Endothelial cell of umbilical vein (primary cell): Measurements from ENCODE around the gene UQCC2. TPM values are rescaled to one million over a fixed set of nuclear protein-coding genes. Genes with fewer than 3 reads are reported as not detected.

ENCODE experiments used
- BruUV-seq: library from RNA; stranded (reverse); fragments of 400-500 nt; replicated peaks from 2 replicates; lab custom pipeline; 2021; lab: Mats Ljungman, UMichigan
- CTCF ChIA-PET: fragments of 300-600, 350-600 bp; sonication (Branson Sonifier 250); formaldehyde crosslinking; loops from one replicate; lab custom pipeline; 2021; ENCODE audit warnings: antibody characterized with exemption, inconsistent platforms; lab: Charles Lee
- POLR2A ChIA-PET: fragments of 300-600, 350-600 bp; sonication (Branson Sonifier 250); formaldehyde crosslinking; loops from one replicate; lab custom pipeline; 2021; ENCODE audit warnings: antibody characterized with exemption, inconsistent platforms; lab: Charles Lee
- DNase-seq: peaks from one replicate; pipeline ENCODE4 v3.0.0-alpha.2; 2011; ENCODE audit warnings: low read depth, low spot score
- FAIRE-seq: peaks from 2 replicates; lab custom pipeline; 2011; peaks lifted over from hg19 to GRCh38; lab: Jason Lieb, UNC
- H2AFZ ChIP-seq: 2 replicates; pipeline ENCODE4 v1.6.0; 2012; ENCODE audit warnings: low read depth, low read length, control low read depth, inconsistent platforms
- H3K27ac ChIP-seq: 2 replicates; pipeline ENCODE4 v1.5.1; 2011; ENCODE audit warnings: low read depth, mild to moderate bottlenecking, control low read depth, low read length, moderate library complexity; ENCODE audit not compliant: insufficient read depth
- H3K27me3 ChIP-seq, 2 experiments: 2 replicates each; pipeline versions ENCODE4 v1.6.0 to v1.6.1; 2011; ENCODE audit warnings: low read length in 2 of 2, mixed read lengths in 1 of 2; ENCODE audit not compliant: control insufficient read depth in 2 of 2, insufficient read depth in 2 of 2
- H3K36me3 ChIP-seq, 2 experiments: 2 replicates in 1 of 2; 3 replicates in 1 of 2; pipeline ENCODE4 v1.5.1; 2011; ENCODE audit warnings: low read length in 2 of 2, mild to moderate bottlenecking in 1 of 2, moderate library complexity in 1 of 2; ENCODE audit not compliant: control insufficient read depth in 2 of 2, insufficient read depth in 2 of 2; ENCODE audit errors: extremely low read depth in 1 of 2
- H3K4me1 ChIP-seq: 3 replicates; pipeline ENCODE4 v1.5.1; 2011; ENCODE audit warnings: mild to moderate bottlenecking, low read length; ENCODE audit not compliant: control insufficient read depth, insufficient read depth; ENCODE audit errors: extremely low read depth
- H3K4me2 ChIP-seq: 2 replicates; pipeline ENCODE4 v1.6.1; 2011; ENCODE audit warnings: low read length, control low read depth, mixed read lengths; ENCODE audit not compliant: insufficient read depth
- H3K4me3 ChIP-seq, 3 experiments: fragments of 200-600 bp in 1 of 3; sonication (generic), shearing (Covaris generic) in 1 of 3; replicated peaks in 1 of 3; 2 replicates each; pipeline ENCODE4 v1.5.1; 2011 to 2016; ENCODE audit warnings: control low read depth in 3 of 3, low read length in 3 of 3, mild to moderate bottlenecking in 2 of 3, inconsistent platforms in 1 of 3, low read depth in 1 of 3, moderate library complexity in 1 of 3; ENCODE audit not compliant: insufficient read depth in 1 of 3
- H3K79me2 ChIP-seq: 2 replicates; pipeline ENCODE4 v1.6.0; 2012; ENCODE audit warnings: low read length, inconsistent platforms; ENCODE audit not compliant: control insufficient read depth, insufficient read depth
- H3K9ac ChIP-seq: replicated peaks from 2 replicates; pipeline ENCODE3; 2011; ENCODE audit warnings: low read length, control low read depth; ENCODE audit not compliant: insufficient read depth; ENCODE audit errors: extremely low read depth
- H3K9me1 ChIP-seq: replicated peaks from 3 replicates; pipeline ENCODE4 v1.6.0; 2011; ENCODE audit warnings: mild to moderate bottlenecking, low read length; ENCODE audit not compliant: control insufficient read depth, insufficient read depth; ENCODE audit errors: extremely low read depth
- H3K9me3 ChIP-seq: replicated peaks from 2 replicates; pipeline ENCODE4 v1.5.1; 2012; ENCODE audit warnings: low read length, inconsistent platforms; ENCODE audit not compliant: control insufficient read depth, insufficient read depth
- H4K20me1 ChIP-seq: replicated peaks from 2 replicates; pipeline ENCODE3; 2011; ENCODE audit warnings: mild to moderate bottlenecking, low read length; ENCODE audit not compliant: control insufficient read depth, insufficient read depth; ENCODE audit errors: extremely low read depth
- EZH2 ChIP-seq: IDR thresholded peaks from 2 replicates; pipeline ENCODE4 v1.6.1; 2012; ENCODE audit warnings: borderline replicate concordance, low read depth, mild to moderate bottlenecking, moderate library complexity, low read length, inconsistent platforms; ENCODE audit not compliant: severe bottlenecking
- FOS ChIP-seq: IDR thresholded peaks from 2 replicates; pipeline ENCODE4 v1.6.1; 2011; ENCODE audit warnings: mild to moderate bottlenecking, low read length, moderate library complexity, borderline replicate concordance; ENCODE audit not compliant: insufficient read depth
- GATA2 ChIP-seq: IDR thresholded peaks from 2 replicates; pipeline ENCODE4 v1.7.0; 2011; ENCODE audit warnings: low read depth, mild to moderate bottlenecking, moderate library complexity, mixed read lengths, low read length; ENCODE audit not compliant: insufficient read length, insufficient read depth
- POLR2AphosphoS5 ChIP-seq: IDR thresholded peaks from 2 replicates; pipeline ENCODE4 v1.6.1; 2012; ENCODE audit warnings: low read depth, mild to moderate bottlenecking, control low read depth, low read length, moderate library complexity; ENCODE audit not compliant: insufficient read depth
- dilution Hi-C: fragments of 300-500 bp; cut with MboI; formaldehyde crosslinking; loops from one replicate; pipeline ENCODE4 v1.15.0; 2019; ENCODE audit warnings: low sequenced_read_pairs; ENCODE audit not compliant: extremely low pct_ligation_motif_present
- intact Hi-C: fragments of 100-400 bp; cut with micrococcal nuclease; formaldehyde crosslinking; loops from one replicate; pipeline ENCODE4 v1.10.0; 2022
- polyA plus RNA-seq, 4 experiments: library from polyadenylated mRNA; depleted of rRNA in 3 of 4; stranded (reverse) in 3 of 4; unstranded in 1 of 4; fragments of >200 nt; gene quantifications; 2 replicates each; pipeline versions ENCODE4 v1.2.1 to v1.2.3, GENCODE V29; 2011 to 2012; ENCODE audit warnings: missing spikeins in 1 of 4
- total RNA-seq: library from RNA; stranded (reverse); gene quantifications from 2 replicates; pipeline ENCODE4 v1.2.3, GENCODE V29; 2021
- TF ChIP-seq, protein P1 (sequence below): IDR thresholded peaks from 2 replicates; pipeline ENCODE4 v1.6.1; 2011; ENCODE audit not compliant: insufficient read depth, insufficient read length
- TF ChIP-seq, protein P2 (sequence below), 2 donors: IDR thresholded peaks; 1 replicate in 1 of 2; 2 replicates in 1 of 2; pipeline ENCODE4 v1.5.1; 2011; ENCODE audit warnings: low read length in 2 of 2, mild to moderate bottlenecking in 2 of 2, moderate library complexity in 2 of 2, control low read depth in 1 of 2, inconsistent platforms in 1 of 2, low read depth in 1 of 2; ENCODE audit not compliant: insufficient read depth in 1 of 2; ENCODE audit errors: extremely low read depth in 1 of 2

UQCC2 gene
- total and polyA plus RNA-seq, 2 donors (not counting 3 experiments of a cell fraction or from before 2014, with no cell fraction given) = 46.3 to 95.3 TPM

DNA sequence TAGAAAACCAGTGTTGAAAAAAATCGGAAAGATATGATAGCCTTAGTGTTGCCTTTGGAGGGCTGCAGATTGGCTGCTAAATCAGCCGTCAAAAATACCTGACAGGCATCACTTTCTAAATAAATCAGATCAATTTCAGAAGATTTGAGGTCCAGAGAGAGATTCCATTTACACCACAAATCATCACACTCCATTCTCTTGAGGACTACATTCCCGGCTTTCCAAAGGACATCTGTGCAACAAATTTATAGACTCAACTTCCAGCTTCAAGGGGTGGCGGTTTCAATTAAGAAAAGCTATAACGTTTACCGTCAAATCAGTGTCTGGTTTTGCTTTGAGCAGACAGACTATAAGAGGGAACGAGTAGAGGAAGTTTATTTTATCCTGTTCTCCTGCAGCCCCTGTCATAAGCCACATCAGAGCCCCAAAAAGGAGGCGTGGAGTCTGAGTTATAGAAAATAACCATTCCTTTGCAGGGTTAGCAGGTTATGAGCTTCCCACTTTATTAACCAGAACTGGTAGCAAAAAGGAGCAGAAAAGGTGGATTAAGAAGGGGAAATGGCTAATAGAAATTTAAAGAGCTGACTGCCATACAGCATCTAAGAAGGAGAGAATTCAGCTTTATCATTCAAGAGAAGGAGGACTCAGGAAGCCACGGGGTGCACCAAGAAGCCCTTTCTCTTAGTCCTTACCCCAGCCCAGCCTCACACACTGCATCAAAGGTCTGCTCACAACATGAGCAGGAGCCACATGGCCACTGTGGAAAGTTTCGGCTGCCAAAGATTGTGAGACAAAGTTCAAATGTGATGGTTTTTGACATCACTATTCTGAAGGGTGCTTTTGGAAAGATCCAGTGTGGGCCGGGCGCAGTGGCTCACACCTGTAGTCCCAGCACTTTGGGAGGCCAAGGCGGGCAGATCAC lies 12.9 kb upstream of the UQCC2 start:
- Histone ChIP-seq H3K36me3 (no peaks in the 10 kb centered on the region), H3K4me2 (no peak overlapping the region), H3K27me3 (peaks cover 20 to 23% of the 10 kb centered on the region in 2 experiments), H3K4me1 (no peaks in the 10 kb centered on the region), H3K27ac (no peak overlapping the region), H2AFZ (no peak overlapping the region), H3K9ac (no peak overlapping the region), H3K4me3 (no peak overlapping the region), H3K9me1 (no peaks in the 10 kb centered on the region), H3K79me2 (no peaks in the 10 kb centered on the region), H4K20me1 (no peaks in the 10 kb centered on the region), H3K9me3 (no peaks in the 10 kb centered on the region)
- dilution Hi-C loops = no loop called here
- no TSS peak for BruUV-seq
- DNase-seq (no peak), FAIRE-seq (no peak)
- TF ChIP-seq EZH2 (no peak), POLR2AphosphoS5 (no peak), FOS (no peak), GATA2 (no peak)
- TF ChIP-seq, protein P1, sequence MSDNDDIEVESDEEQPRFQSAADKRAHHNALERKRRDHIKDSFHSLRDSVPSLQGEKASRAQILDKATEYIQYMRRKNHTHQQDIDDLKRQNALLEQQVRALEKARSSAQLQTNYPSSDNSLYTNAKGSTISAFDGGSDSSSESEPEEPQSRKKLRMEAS = no peak
- TF ChIP-seq, protein P2, sequence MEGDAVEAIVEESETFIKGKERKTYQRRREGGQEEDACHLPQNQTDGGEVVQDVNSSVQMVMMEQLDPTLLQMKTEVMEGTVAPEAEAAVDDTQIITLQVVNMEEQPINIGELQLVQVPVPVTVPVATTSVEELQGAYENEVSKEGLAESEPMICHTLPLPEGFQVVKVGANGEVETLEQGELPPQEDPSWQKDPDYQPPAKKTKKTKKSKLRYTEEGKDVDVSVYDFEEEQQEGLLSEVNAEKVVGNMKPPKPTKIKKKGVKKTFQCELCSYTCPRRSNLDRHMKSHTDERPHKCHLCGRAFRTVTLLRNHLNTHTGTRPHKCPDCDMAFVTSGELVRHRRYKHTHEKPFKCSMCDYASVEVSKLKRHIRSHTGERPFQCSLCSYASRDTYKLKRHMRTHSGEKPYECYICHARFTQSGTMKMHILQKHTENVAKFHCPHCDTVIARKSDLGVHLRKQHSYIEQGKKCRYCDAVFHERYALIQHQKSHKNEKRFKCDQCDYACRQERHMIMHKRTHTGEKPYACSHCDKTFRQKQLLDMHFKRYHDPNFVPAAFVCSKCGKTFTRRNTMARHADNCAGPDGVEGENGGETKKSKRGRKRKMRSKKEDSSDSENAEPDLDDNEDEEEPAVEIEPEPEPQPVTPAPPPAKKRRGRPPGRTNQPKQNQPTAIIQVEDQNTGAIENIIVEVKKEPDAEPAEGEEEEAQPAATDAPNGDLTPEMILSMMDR (IDR thresholded peaks at IDR 0.05; ENCODE audit: extremely low read depth in 1 of 2, insufficient read depth in 1 of 2, low read depth in 1 of 2, low read length in 2 of 2) = no peak
- CTCF ChIA-PET = interaction anchor here (0.6 to 1.1 kb wide), 2 partner anchors 13 to 74 kb away, joined by 3 read pairs; partner anchors contain the start of gene UQCC2
- intact Hi-C loops = no loop called here
- POLR2A ChIA-PET = no interaction called here
